HEK293 (cell line): ENCODE measurements around the gene RNF181.

Experiments used
- CTCF ChIA-PET: fragments of 350-600 bp; formaldehyde crosslinking; extraction: SDS; loops from one replicate; lab custom pipeline; 2021; ENCODE audit warnings: antibody characterized with exemption; lab: Yijun Ruan, JAX
- POLR2A ChIA-PET: fragments of 300-600 bp; formaldehyde crosslinking; extraction: SDS; loops from one replicate; lab custom pipeline; 2020; ENCODE audit warnings: antibody characterized with exemption, inconsistent platforms; lab: Yijun Ruan, JAX
- H3K27ac ChIP-seq: fragments of 200-500 bp; sonication (Bioruptor generic); 2 replicates; pipeline ENCODE4 v1.5.1; 2014; ENCODE audit warnings: low read depth, low read length, control low read depth, inconsistent platforms; ENCODE audit errors: extremely low read depth
- H3K36me3 ChIP-seq, 2 experiments: fragments of 200-500 bp in 1 of 2; sonication (Bioruptor generic) in 1 of 2; 1 replicate in 1 of 2; 2 replicates in 1 of 2; pipeline ENCODE4 v1.5.1; 2014 to 2017; ENCODE audit warnings: inconsistent platforms in 2 of 2, low read length in 2 of 2; ENCODE audit not compliant: control insufficient read depth in 2 of 2, insufficient read depth in 1 of 2
- H3K4me1 ChIP-seq: fragments of 200-500 bp; sonication (Bioruptor generic); 2 replicates; pipeline ENCODE4 v1.5.1; 2014; ENCODE audit warnings: mild to moderate bottlenecking, low read length, inconsistent platforms; ENCODE audit not compliant: control insufficient read depth, insufficient read depth
- H3K4me3 ChIP-seq: 2 replicates; pipeline ENCODE4 v1.5.1; 2011; ENCODE audit warnings: low read depth, mild to moderate bottlenecking, control low read depth, low read length, moderate library complexity
- H3K9me3 ChIP-seq: fragments of 200-500 bp; sonication (Bioruptor generic); 2 replicates; pipeline ENCODE4 v1.5.1; 2014; ENCODE audit warnings: low read depth, low read length, inconsistent platforms; ENCODE audit not compliant: control insufficient read depth, insufficient read depth
- AEBP2 ChIP-seq: fragments of 450-650 bp; formaldehyde crosslinking; IDR thresholded peaks from 2 replicates; pipeline ENCODE4 v1.5.1; 2016; ENCODE audit warnings: missing biosample characterization, missing genetic modification characterization, borderline replicate concordance
- GFI1B ChIP-seq: fragments of 450-650 bp; formaldehyde crosslinking; IDR thresholded peaks from 2 replicates; pipeline ENCODE4 v1.5.1; 2016; ENCODE audit warnings: missing biosample characterization, missing genetic modification characterization
- KLF1 ChIP-seq: fragments of 450-650 bp; formaldehyde crosslinking; IDR thresholded peaks from 2 replicates; pipeline ENCODE4 v1.5.1; 2016; ENCODE audit warnings: missing biosample characterization, missing genetic modification characterization
- KLF10 ChIP-seq: fragments of 450-650 bp; IDR thresholded peaks from 2 replicates; pipeline ENCODE4 v1.5.1; 2018; ENCODE audit warnings: missing biosample characterization, mild to moderate bottlenecking, missing genetic modification characterization
- MEIS1 ChIP-seq: sonication (generic); formaldehyde crosslinking; IDR thresholded peaks from 2 replicates; pipeline ENCODE4 v1.8.1; 2022; ENCODE audit warnings: missing genetic modification reagents, mild to moderate bottlenecking, borderline replicate concordance
- MYNN ChIP-seq: fragments of 450-650 bp; formaldehyde crosslinking; IDR thresholded peaks from 2 replicates; pipeline ENCODE4 v1.5.1; 2016; ENCODE audit warnings: missing biosample characterization, missing genetic modification characterization, borderline replicate concordance
- PRDM2 ChIP-seq: fragments of 450-650 bp; formaldehyde crosslinking; IDR thresholded peaks from 2 replicates; pipeline ENCODE4 v1.5.1; 2016; ENCODE audit warnings: missing biosample characterization, missing genetic modification characterization, borderline replicate concordance
- SCRT1 ChIP-seq: fragments of 450-650 bp; formaldehyde crosslinking; IDR thresholded peaks from 2 replicates; pipeline ENCODE4 v1.5.1; 2016; ENCODE audit warnings: missing biosample characterization, missing genetic modification characterization, borderline replicate concordance
- YY1 ChIP-seq: fragments of 450-650 bp; formaldehyde crosslinking; IDR thresholded peaks from 2 replicates; pipeline ENCODE4 v1.5.1; 2018; ENCODE audit warnings: missing biosample characterization, missing genetic modification characterization
- ZBTB21 ChIP-seq: fragments of 450-650 bp; formaldehyde crosslinking; IDR thresholded peaks from 2 replicates; pipeline ENCODE4 v1.5.1; 2017; ENCODE audit warnings: missing biosample characterization, missing genetic modification characterization
- ZBTB44 ChIP-seq: fragments of 450-650 bp; IDR thresholded peaks from 2 replicates; pipeline ENCODE4 v1.5.1; 2018; ENCODE audit warnings: missing biosample characterization, mild to moderate bottlenecking, missing genetic modification characterization
- ZFP37 ChIP-seq: fragments of 450-650 bp; formaldehyde crosslinking; IDR thresholded peaks from 2 replicates; pipeline ENCODE4 v1.5.1; 2016; ENCODE audit warnings: missing biosample characterization, missing genetic modification characterization
- ZNF155 ChIP-seq: fragments of 450-650 bp; formaldehyde crosslinking; IDR thresholded peaks from 2 replicates; pipeline ENCODE4 v1.5.1; 2016; ENCODE audit warnings: missing biosample characterization, missing genetic modification characterization
- ZNF175 ChIP-seq: fragments of 450-650 bp; formaldehyde crosslinking; IDR thresholded peaks from 2 replicates; pipeline ENCODE4 v1.5.1; 2016; ENCODE audit warnings: missing biosample characterization, missing genetic modification characterization
- ZNF596 ChIP-seq: fragments of 450-650 bp; IDR thresholded peaks from 2 replicates; pipeline ENCODE4 v1.5.0; 2018; ENCODE audit warnings: missing biosample characterization, mild to moderate bottlenecking, missing genetic modification characterization, moderate library complexity
- ZNF658 ChIP-seq: fragments of 450-650 bp; formaldehyde crosslinking; IDR thresholded peaks from 2 replicates; pipeline ENCODE4; 2016; ENCODE audit warnings: missing biosample characterization, missing genetic modification characterization
- ZNF670 ChIP-seq: fragments of 450-650 bp; formaldehyde crosslinking; IDR thresholded peaks from 2 replicates; pipeline ENCODE4 v1.5.1; 2016; ENCODE audit warnings: missing biosample characterization, missing genetic modification characterization, low read depth
- ZNF704 ChIP-seq: fragments of 450-650 bp; formaldehyde crosslinking; IDR thresholded peaks from 2 replicates; pipeline ENCODE4 v1.5.1; 2016; ENCODE audit warnings: missing biosample characterization, missing genetic modification characterization
- ZNF776 ChIP-seq: fragments of 450-650 bp; formaldehyde crosslinking; IDR thresholded peaks from 2 replicates; pipeline ENCODE4 v1.5.0; 2017; ENCODE audit warnings: missing biosample characterization, missing genetic modification characterization, borderline replicate concordance
- ZSCAN5A ChIP-seq: fragments of 450-650 bp; formaldehyde crosslinking; IDR thresholded peaks from 2 replicates; pipeline ENCODE4 v1.5.1; 2016; ENCODE audit warnings: missing biosample characterization, missing genetic modification characterization

The RNF181 gene

GRCh38 chr2:85606116-85606455 lies 10.5 kb downstream of the RNF181 start:
- ChIA-PET POLR2A (interaction anchor here (0.9 to 4.7 kb wide), 7 partner anchors 10 to 67 kb away, joined by 3 to 43 read pairs (median 6); partner anchors contain the start of genes GGCX, MAT2A, RNF181 and USP39), CTCF (interaction anchor here (0.6 to 1.3 kb wide), 3 partner anchors 9 to 186 kb away, joined by 3 to 4 read pairs (median 3); no protein-coding TSS in a partner anchor)
- no peak overlapping the region for H3K27ac ChIP-seq

GRCh38 chr2:85607268-85608215 lies 12.0 kb downstream of the RNF181 start:
- Histone ChIP-seq H3K9me3 (no peaks in the 10 kb centered on the region), H3K4me3 (no peak overlapping the region), H3K4me1 (peaks cover 9% of the 10 kb centered on the region), H3K36me3 (peaks cover 8 to 32% of the 10 kb centered on the region in 2 experiments; a peak in 2 of 3 replicates), H3K27ac (no peak overlapping the region)
- ChIA-PET POLR2A (interaction anchor here (0.6 to 4.7 kb wide), 3 partner anchors 9 to 25 kb away, joined by 4 to 43 read pairs (median 16); partner anchors contain the start of genes RNF181 and USP39), CTCF (interaction anchor here (0.7 kb wide), 1 partner anchor 45 kb away, joined by 3 read pairs; no protein-coding TSS in a partner anchor)
- TF ChIP-seq ZNF776, result no peak
- TF ChIP-seq ZNF658, result no peak
- TF ChIP-seq MEIS1 (CRISPR knock-in tag), result no peak
- no peak for TF ChIP-seq KLF1 (tag by site-specific recombination)
- TF ChIP-seq PRDM2 (tag by site-specific recombination), result no peak

More at GRCh38 chr2:85606116-85606455, 10.5 kb downstream of the RNF181 start:
- H3K9me3 ChIP-seq, result no peaks in the 10 kb centered on the region
- H3K36me3 ChIP-seq, result peaks cover 8 to 32% of the 10 kb centered on the region in 2 experiments; a peak in 2 of 3 replicates
- H3K4me1 ChIP-seq, result peaks cover 9% of the 10 kb centered on the region
- no peak for TF ChIP-seq ZBTB21 (tag by site-specific recombination)
- no peak for TF ChIP-seq GFI1B (tag by site-specific recombination)
- TF ChIP-seq ZSCAN5A (tag by site-specific recombination), result no peak
- no peak for TF ChIP-seq ZNF596
- TF ChIP-seq ZNF704 (tag by site-specific recombination), result no peak
- TF ChIP-seq ZNF175 (tag by site-specific recombination), result no peak
- TF ChIP-seq ZNF155 (tag by site-specific recombination), result no peak
- no peak for TF ChIP-seq ZBTB44 (tag by site-specific recombination)
- TF ChIP-seq ZFP37 (tag by site-specific recombination), result no peak
- TF ChIP-seq MEIS1 (CRISPR knock-in tag), result no peak
- TF ChIP-seq AEBP2 (tag by site-specific recombination), result no peak
- TF ChIP-seq YY1 (tag by site-specific recombination), result no peak
- no peak for TF ChIP-seq SCRT1 (tag by site-specific recombination)
- no peak for TF ChIP-seq MYNN (tag by site-specific recombination)
- TF ChIP-seq ZNF670, result no peak
- TF ChIP-seq KLF10, result no peak
- no peak overlapping the region for H3K4me3 ChIP-seq
